Gastroesophageal sphincter (tissue), 4 donors: ENCODE measurements around the gene SLBP. TPM values are rescaled to one million over a fixed set of nuclear protein-coding genes. Genes with fewer than 3 reads are reported as not detected.
"Not testable (repeated sequence)": the region's sequence is repeated elsewhere in the genome, so short reads cannot be mapped to it uniquely, and the experiment has no call there.

Source experiments
- ATAC-seq: fragments of 150-250 bp; one replicate; pipeline ENCODE4 v1.9.1; 2016; ENCODE audit warnings: mild to moderate bottlenecking, moderate library complexity
- H3K27ac ChIP-seq, 4 donors: fragments of 200-600 bp; sonication (generic) in 3 of 4; 1 replicate in 3 of 4; 2 replicates in 1 of 4; pipeline ENCODE4 v1.5.1; 2016 to 2019
- H3K27me3 ChIP-seq: fragments of 200-600 bp; sonication (generic); one replicate; pipeline ENCODE4 v1.5.1; 2019
- H3K36me3 ChIP-seq, 2 donors: fragments of 200-600 bp; sonication (generic); one replicate each; pipeline ENCODE4 v1.5.1; 2019; ENCODE audit warnings: control low read depth in 1 of 2
- H3K4me1 ChIP-seq, 3 donors: fragments of 200-600 bp; sonication (generic); 1 replicate in 2 of 3; 2 replicates in 1 of 3; pipeline ENCODE4 v1.5.1; 2016 to 2019; ENCODE audit warnings: control low read depth in 2 of 3
- H3K4me3 ChIP-seq, 2 donors: fragments of 200-600 bp; sonication (generic); one replicate each; pipeline ENCODE4 v1.5.1; 2019; ENCODE audit warnings: mild to moderate bottlenecking in 1 of 2, moderate library complexity in 1 of 2
- H3K9me3 ChIP-seq, 3 donors: fragments of 200-600 bp; sonication (generic); one replicate each; pipeline ENCODE4 v1.5.1; 2017 to 2019; ENCODE audit warnings: control low read depth in 2 of 3
- CTCF ChIP-seq, 4 experiments: fragments of 200-600 bp in 2 of 4; fragments of 450-650 bp in 2 of 4; sonication (generic) in 1 of 4; IDR thresholded peaks; one replicate each; pipeline ENCODE4 v1.5.1; 2017 to 2019; ENCODE audit warnings: antibody characterized with exemption in 4 of 4, mild to moderate bottlenecking in 2 of 4, moderate library complexity in 2 of 4
- EP300 ChIP-seq: sonication (generic); formaldehyde crosslinking; IDR thresholded peaks from one replicate; pipeline ENCODE4 v1.6.1; 2017; ENCODE audit warnings: antibody characterized with exemption, mild to moderate bottlenecking
- POLR2A ChIP-seq, 2 donors: fragments of 450-650 bp; IDR thresholded peaks; one replicate each; pipeline ENCODE4 v1.6.1; 2017; ENCODE audit warnings: antibody characterized with exemption in 2 of 2, mild to moderate bottlenecking in 2 of 2, moderate library complexity in 1 of 2
- POLR2AphosphoS5 ChIP-seq: sonication (generic); formaldehyde crosslinking; IDR thresholded peaks from one replicate; pipeline ENCODE4 v1.6.1; 2017; ENCODE audit warnings: antibody characterized with exemption
- WGBS, 2 donors: methylation state at CpG; one replicate each; pipeline ENCODE4 v1.1.5; 2018; ENCODE audit warnings: low coverage in 1 of 2; 5-methylcytosine and 5-hydroxymethylcytosine counted together
- total RNA-seq, 4 donors: library from RNA; depleted of rRNA; stranded (reverse); fragments of >200 nt; gene quantifications; one replicate each; pipeline ENCODE4 v1.1.0, GENCODE V29; 2016

The SLBP gene
- total RNA-seq, 4 donors from 2014 or later = 34.1 to 54.0 (median 38.6) TPM

- peak overlapping the region; percentile 45 to 96 for H3K4me3 ChIP-seq
- H3K27me3 ChIP-seq = no peaks in the 10 kb centered on the region
- peak overlapping the region; percentile 90 to 100 (median 98) for H3K27ac ChIP-seq
- WGBS, 2 donors = 5 to 14% methylated on average over 14 to 22 of the region's 22 CpGs
- TF ChIP-seq EP300 (no peak), POLR2AphosphoS5 (no peak), POLR2A (IDR thresholded peaks at IDR 0.05) (no peak), CTCF (IDR thresholded peaks at IDR 0.05) (no peak)
- peaks cover 0 to 20% of the 10 kb centered on the region in 2 donors for H3K36me3 ChIP-seq
- no peaks in the 10 kb centered on the region for H3K9me3 ChIP-seq
- ATAC-seq = no peak
- H3K4me1 ChIP-seq = peaks cover 0 to 62% (median 23%) of the 10 kb centered on the region in 3 donors
Observed at GRCh38 chr4:1711055-1711570, 1.0 kb downstream of the SLBP start.

DNA sequence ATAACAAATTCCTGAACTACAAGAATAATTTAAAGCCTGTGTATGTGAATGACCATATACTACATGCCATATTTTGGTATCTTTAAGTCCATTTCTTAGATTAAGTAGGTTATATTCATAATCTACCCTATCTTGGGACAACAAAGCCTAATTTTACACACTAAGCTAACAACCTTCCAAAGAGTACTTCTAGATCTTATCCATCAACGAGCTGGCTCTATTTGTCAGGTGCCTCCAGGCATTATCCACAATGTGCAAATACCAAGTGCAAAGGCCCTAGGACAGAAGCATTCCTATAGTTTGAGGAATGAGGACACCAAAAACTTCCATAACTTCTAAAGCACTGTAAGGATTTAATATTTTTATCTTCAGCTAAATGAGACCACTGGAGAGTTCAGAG lies 3.5 kb downstream of the SLBP start:
- no peaks in the 10 kb centered on the region for H3K27me3 ChIP-seq
- H3K4me1 ChIP-seq = peaks cover 0 to 36% (median 21%) of the 10 kb centered on the region in 3 donors
- 43 to 46% methylated on average over 1 of the region's 1 CpG for WGBS, 2 donors
- TF ChIP-seq EP300 (no peak), POLR2AphosphoS5 (no peak), CTCF (IDR thresholded peaks at IDR 0.05) (no peak), POLR2A (IDR thresholded peaks at IDR 0.05) (no peak)
- no peak overlapping the region for H3K27ac ChIP-seq
- H3K36me3 ChIP-seq = peaks cover 0 to 30% of the 10 kb centered on the region in 2 donors
- H3K9me3 ChIP-seq = no peaks in the 10 kb centered on the region
- no peak for ATAC-seq
- H3K4me3 ChIP-seq = no peak overlapping the region

DNA sequence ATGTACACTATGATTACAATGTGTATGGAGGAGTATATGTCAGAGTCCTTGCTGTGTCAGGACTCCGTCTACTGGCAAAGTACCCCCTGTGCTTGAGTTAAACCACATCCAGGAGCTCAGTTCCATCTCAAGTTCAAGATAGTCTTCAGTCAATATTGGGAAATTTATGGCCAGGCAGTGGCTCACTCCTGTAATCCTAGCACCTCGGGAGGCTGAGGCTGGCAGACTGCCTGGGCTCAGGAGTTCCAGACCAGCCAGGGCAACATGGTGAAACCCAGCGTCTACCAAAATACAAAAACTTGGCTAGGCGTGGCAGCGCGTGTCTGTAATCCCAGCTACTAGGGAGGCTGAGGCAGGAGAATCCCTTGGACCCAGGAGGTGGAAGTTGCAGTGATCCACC lies 5.8 kb downstream of the SLBP start:
- Histone ChIP-seq H3K4me3 (no peak overlapping the region), H3K9me3 (no peaks in the 10 kb centered on the region), H3K4me1 (peaks cover 0 to 26% (median 14%) of the 10 kb centered on the region in 3 donors), H3K27me3 (no peaks in the 10 kb centered on the region), H3K36me3 (peaks cover 0 to 52% of the 10 kb centered on the region in 2 donors), H3K27ac (no peak overlapping the region)
- no peak for ATAC-seq
- TF ChIP-seq POLR2AphosphoS5 (no peak), CTCF (IDR thresholded peaks at IDR 0.05) (no peak), EP300 (no peak), POLR2A (IDR thresholded peaks at IDR 0.05) (no peak)
- WGBS, 2 donors = 86 to 100% methylated on average over 2 to 4 of the region's 6 CpGs

GRCh38 chr4:1705732-1706131 lies 6.4 kb downstream of the SLBP start:
- H3K27ac ChIP-seq = no peak overlapping the region
- TF ChIP-seq POLR2AphosphoS5 = no peak
- TF ChIP-seq CTCF (IDR thresholded peaks at IDR 0.05) = no peak
- no peak for TF ChIP-seq POLR2A (IDR thresholded peaks at IDR 0.05)
- no peak for TF ChIP-seq EP300
- no peak overlapping the region for H3K4me3 ChIP-seq
- H3K27me3 ChIP-seq = no peaks in the 10 kb centered on the region
- no peak for ATAC-seq
- peaks cover 0 to 57% of the 10 kb centered on the region in 2 donors for H3K36me3 ChIP-seq
- H3K9me3 ChIP-seq = no peaks in the 10 kb centered on the region
- H3K4me1 ChIP-seq = peaks cover 0 to 20% (median 9%) of the 10 kb centered on the region in 3 donors
- 60 to 84% methylated on average over 1 to 6 of the region's 6 CpGs for WGBS, 2 donors

GRCh38 chr4:1703867-1704266 lies 8.3 kb downstream of the SLBP start:
- H3K36me3 ChIP-seq = peaks cover 0 to 69% of the 10 kb centered on the region in 2 donors

DNA sequence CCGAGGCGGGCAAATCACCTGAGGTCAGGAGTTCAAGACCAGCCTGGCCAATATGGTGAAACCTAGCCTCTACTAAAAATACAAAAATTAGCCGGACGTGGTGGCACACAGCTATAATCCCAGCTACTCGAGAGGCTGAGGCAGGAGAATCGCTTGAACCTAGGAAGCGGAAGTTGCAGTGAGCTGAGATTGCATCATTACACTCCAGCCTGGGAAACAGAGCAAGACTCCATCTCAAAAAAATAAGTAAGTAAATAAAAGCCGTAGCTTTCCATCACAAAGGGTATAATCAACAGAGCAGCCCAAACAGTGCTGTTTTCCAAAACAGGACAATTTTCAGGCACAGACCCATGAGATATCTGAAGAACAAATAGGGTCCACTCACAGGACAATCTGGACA lies 10.4 kb downstream of the SLBP start:
- not testable (repeated sequence) for ATAC-seq, H3K4me3 ChIP-seq, H3K27me3 ChIP-seq, H3K9me3 ChIP-seq, H3K4me1 ChIP-seq, H3K27ac ChIP-seq
- WGBS, 2 donors = 43 to 80% methylated on average over 1 to 8 of the region's 8 CpGs
- peaks cover 0 to 90% of the 10 kb centered on the region in 2 donors for H3K36me3 ChIP-seq

More at GRCh38 chr4:1703867-1704266, 8.3 kb downstream of the SLBP start:
- Histone ChIP-seq H3K27me3 (no peaks in the 10 kb centered on the region), H3K4me3 (no peak overlapping the region), H3K27ac (no peak overlapping the region), H3K9me3 (no peaks in the 10 kb centered on the region), H3K4me1 (peaks cover 0 to 5% (median 0%) of the 10 kb centered on the region in 3 donors)
- TF ChIP-seq EP300 = no peak
- no peak for TF ChIP-seq POLR2A (IDR thresholded peaks at IDR 0.05)
- no peak for TF ChIP-seq CTCF (IDR thresholded peaks at IDR 0.05)
- no peak for TF ChIP-seq POLR2AphosphoS5
- ATAC-seq = no peak
- WGBS, 2 donors = 80 to 100% methylated on average over 1 of the region's 1 CpG
